ENCODE measurements around the gene SCAI.
"Not testable (repeated sequence)": the region's sequence is repeated elsewhere in the genome, so short reads cannot be mapped to it uniquely, and the experiment has no call there.

Gene SCAI

DNA sequence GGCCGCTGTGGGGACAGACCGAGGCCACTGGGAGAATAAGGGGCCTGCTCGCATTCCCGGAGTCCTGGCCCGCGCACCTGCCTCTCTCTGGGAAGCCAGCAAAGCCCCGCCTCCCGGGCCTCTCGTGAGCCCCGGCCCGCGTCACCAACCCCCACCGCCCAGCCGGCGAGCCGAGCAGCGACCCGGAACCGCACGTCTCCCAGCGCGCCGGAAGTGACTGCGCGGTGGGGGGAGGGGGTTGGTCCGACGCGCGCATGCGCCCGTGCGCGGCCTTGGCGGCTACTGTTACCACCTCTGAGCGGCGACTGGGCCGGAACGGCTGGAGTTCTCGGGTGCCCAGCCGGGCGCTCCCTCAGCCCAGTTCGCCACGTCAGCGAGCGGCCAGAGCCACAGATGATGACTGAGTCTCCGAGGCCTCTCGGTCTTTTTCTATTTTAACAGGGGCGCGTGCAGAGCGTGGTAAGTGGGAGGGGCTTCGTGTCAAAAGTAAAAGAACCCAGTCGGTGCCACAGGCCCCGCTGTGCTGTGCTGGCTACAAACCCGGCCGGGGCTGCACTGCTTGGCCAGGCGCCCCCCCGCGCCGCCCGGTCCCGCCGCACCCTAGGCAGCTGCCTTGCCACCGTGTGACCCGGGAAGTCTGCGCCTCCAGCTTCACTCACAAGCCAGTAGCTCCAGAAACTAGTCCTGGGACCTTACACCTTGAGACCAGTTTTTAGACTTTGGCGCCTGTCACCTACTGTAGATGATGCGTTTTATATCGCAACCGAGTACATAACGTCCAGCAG, 202.2 kb downstream of the SCAI start, which contains the start of gene GOLGA1:
TSS of gene GOLGA1 (minus strand) at position 190 of the 785 bp plus-strand sequence. CDS start 2,372 bp downstream, outside the sequence.
- peak; percentile 94 for DNase-seq

DNA sequence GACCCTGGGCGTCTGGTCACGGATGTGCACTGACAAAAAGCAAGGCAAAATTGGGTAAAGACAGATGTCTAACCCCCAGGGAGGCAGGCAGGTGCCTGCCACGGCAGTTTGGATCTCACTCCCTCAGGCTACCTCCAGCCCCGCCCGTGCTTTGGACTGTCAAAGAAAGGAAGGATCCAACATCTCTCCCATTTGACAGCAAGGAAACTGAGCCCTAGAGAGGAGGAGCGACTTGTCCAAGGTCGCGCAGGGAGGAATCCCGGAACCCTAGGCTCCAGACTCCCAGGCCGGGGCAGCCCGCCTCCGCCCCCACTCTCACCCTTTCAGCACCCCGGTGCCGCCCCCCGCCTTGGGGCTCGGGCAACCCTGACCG, 202.8 kb downstream of the SCAI start:
- no peak for DNase-seq

DNA sequence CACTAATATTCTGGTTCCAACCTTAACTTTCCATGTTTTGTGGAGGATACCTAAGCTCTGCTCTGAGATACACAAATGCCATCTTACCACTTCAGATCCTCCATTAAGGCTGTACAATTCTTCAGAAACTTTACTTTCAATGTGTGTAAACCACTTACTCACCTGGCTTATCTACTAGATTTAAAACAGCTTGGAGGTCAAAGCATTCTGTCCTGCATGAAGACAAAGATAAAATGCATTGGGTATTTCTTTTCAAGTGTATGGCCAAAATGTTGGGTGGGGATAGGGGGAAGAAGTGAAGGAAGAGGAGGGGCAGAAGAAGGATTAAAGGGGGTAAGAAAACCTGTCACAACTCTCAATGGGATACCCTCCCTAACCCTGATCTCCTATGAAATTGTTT, 203.4 kb downstream of the SCAI start:
- DNase-seq = no peak

GRCh38 chr9:124934290-124934689, 209.0 kb downstream of the SCAI start:
- peak; percentile 57 for DNase-seq

DNA sequence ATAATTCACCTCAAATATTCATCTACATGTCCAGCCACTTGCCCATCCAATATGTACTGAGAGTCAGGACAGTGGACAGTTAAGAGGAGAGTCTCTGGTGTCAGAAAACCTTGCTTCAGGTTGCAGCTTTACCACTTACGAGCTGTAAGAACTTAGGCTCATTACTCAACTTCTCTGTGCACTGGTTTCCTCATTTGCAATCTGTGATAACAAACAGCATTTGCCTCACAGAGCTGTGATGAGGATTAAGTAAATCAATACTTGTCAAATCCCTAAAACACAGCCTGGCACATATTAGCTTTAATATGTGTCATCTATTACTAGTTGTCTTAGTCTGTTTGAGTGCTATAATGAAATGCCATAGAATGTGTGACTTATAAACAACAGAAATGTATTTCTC, 211.0 kb downstream of the SCAI start:
- DNase-seq = no peak

GRCh38 chr9:124929464-124929863, 213.9 kb downstream of the SCAI start:
- DNase-seq = no peak

- DNase-seq = no peak
These were observed 215.2 kb downstream of the SCAI start for GRCh38 chr9:124928116-124928515.

- DNase-seq = not testable (repeated sequence)
These were observed 222.9 kb downstream of the SCAI start for GRCh38 chr9:124920394-124920793.

DNA sequence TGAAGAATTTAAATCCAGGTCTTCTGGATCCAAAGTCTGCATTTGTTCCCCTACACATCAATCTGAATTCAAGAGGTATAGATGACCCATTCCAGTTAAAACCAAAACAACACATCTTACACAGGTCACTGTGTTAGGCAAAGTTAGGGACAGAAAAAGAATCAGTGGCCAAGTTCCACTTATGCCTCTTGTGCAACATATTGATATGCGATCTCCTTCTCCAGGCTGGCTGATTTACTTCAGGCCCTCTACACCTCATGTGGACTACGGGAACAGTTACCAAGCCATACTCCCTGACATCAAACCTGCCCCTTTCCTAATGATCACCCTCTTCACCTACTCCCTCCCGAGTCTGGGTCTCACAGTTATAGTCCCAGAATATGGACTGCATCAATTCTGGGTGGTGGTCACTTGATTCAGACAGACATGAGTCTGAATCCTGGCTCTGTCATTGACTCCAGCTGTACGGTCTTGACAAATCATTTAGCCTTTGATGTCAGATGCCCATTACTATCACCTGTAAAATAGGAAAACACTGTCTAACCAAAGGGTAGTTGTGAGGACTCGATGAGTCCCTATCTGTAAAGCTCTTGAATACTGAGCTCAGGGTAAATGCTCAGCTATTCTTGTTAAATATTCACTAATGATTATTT, 228.4 kb downstream of the SCAI start:
- DNase-seq = no peak

DNA sequence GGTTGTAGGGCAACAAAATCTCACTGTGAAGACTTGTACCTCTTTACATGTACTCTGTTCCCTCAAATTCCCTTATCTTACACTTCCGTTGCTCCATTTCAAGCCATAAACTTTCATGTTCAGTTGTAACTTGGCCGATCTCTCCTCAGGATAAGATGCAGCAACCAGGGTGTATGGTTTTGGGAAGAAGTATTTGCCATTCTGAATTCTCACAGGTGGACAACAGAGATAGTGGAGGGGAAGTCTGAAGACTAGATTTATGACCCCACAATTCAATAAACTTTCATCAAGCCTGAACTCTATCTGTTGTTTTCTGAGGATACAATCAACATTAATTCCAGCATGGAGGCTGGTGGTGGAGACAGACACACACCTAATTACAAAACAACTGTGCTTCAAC, 229.9 kb downstream of the SCAI start:
- no peak for DNase-seq

DNA sequence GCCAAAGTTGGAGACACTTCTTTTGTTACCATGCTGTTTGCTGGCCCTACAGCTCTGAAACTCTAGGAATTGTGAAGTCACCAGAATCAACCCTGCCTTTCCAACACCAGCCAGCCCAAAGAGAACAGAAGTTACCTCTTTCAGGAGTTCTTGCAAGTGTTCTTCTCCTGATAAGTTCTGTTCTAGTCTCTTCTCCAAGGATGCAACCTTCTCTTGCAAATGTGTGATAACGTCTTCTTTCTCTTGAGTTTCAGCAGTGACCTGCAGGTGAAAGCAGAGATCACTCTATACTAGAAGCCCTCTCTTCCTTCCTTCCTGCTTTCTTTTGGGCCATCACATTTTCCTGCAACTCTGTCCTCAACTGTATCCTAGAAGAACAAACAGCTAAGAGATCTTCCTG, 231.6 kb downstream of the SCAI start:
- DNase-seq = no peak

GRCh38 chr9:124908098-124908497, 235.2 kb downstream of the SCAI start:
- no peak for DNase-seq

- DNase-seq = no peak
These were observed 236.4 kb downstream of the SCAI start for GRCh38 chr9:124906966-124907365.

DNA sequence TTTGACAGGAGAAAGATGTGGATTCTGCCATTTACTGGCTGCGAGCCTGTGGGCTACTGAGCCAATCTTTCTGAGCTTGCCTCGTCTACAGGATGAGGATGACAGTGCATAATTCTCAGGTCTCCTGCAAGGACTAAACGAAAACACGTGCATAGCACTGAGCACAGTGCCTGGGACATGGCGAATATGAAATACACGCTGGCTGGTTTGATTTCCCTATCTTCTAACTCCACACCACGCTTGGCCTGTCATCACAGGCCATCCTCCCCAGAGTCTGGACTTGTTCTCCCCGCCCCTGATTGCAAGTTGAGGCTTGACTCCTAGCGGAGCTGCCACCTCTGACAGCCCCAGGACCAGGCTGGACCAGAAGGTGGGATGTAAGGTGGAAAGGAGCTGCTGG, 243.5 kb downstream of the SCAI start:
- no peak for DNase-seq

DNA sequence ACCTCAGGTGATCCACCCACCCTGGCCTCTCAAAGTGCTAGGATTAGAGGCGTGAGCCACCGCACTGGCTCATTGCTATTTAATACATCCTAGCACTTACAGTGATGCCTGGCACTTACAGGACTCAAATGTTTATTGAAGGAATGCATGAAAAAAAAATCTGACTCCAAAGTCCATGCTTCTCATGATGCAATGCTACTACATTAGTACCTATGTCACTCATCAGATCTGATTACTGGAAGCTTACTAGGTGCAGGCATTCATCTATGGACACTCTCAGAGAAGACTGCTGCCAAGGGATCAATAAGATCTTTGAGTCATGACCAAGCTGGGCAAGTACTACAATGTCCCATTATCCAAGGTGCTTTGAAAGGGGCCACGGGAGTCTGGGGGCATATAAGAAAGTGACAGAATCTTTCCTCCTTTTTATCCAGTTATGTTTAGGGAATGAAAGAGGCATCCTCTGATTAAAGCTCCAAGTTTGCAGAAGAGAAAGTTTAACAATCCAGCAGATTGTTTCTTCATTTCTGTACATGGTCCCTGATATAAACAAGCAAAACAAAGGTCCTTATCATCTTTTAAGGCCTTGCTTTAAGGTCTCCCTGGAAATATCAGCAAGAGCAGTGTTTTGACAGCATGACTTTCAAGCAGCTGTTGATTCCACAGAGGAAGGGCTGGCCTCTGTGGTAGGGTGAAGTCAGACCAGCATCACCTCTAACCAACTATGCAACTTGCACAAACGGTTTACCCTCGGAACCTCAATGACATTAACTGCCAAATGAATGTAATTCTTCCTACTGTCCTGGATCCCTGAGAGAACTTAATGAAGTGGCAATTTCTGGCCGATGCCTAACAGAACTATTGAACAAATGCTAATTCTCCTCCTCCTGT, 245.5 kb downstream of the SCAI start:
- DNase-seq = no peak

GRCh38 chr9:124894741-124895170, 248.6 kb downstream of the SCAI start:
- peak; percentile 42 for DNase-seq

DNA sequence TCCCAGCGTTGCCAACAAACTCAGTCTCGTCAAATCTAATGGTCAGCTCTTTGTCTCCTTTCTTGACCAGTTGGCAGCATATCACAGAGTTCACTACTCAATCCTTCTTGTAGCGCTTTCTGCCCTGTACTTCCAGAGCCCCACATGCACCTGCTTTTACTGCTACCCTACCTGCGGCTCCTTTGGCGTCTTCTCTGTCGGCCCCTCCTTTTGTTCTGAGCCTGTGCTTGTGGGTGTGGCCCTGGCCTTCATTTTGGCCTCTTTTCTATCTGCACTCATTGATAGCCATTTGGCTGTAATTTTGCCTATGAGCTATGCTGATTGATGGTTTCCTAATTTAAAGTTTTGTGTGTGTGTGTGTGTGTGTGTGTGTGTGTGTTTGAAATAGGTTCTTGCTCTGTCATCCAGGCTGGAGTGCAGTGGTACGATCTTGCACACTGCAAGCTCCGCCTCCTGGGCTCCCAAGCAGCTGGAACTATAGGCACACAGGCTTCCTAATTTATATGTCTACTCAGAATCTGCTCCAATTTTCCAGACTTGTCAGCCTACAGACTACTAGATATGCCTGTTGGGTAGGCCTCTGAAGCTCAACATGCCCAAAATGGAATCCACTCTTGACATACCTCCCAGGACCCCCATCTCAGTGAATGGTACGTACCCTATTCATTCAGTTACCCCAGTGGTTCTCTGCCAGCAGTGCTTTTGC, 249.1 kb downstream of the SCAI start:
- DNase-seq = no peak

Measured in fibroblast of skin of right quadriceps (primary cell).